Stimulated activated CD4-positive, alpha-beta T cell treated with anti-CD3 and anti-CD28 coated beads, Interleukin-2, amount 100 ng/mL, for 24 hours (primary cell): ENCODE results near the gene BCL11B.

Source experiments
- DNase-seq, 2 donors: peaks; one replicate each; pipeline ENCODE4 v3.0.0-alpha.2; 2020

Gene BCL11B

DNA sequence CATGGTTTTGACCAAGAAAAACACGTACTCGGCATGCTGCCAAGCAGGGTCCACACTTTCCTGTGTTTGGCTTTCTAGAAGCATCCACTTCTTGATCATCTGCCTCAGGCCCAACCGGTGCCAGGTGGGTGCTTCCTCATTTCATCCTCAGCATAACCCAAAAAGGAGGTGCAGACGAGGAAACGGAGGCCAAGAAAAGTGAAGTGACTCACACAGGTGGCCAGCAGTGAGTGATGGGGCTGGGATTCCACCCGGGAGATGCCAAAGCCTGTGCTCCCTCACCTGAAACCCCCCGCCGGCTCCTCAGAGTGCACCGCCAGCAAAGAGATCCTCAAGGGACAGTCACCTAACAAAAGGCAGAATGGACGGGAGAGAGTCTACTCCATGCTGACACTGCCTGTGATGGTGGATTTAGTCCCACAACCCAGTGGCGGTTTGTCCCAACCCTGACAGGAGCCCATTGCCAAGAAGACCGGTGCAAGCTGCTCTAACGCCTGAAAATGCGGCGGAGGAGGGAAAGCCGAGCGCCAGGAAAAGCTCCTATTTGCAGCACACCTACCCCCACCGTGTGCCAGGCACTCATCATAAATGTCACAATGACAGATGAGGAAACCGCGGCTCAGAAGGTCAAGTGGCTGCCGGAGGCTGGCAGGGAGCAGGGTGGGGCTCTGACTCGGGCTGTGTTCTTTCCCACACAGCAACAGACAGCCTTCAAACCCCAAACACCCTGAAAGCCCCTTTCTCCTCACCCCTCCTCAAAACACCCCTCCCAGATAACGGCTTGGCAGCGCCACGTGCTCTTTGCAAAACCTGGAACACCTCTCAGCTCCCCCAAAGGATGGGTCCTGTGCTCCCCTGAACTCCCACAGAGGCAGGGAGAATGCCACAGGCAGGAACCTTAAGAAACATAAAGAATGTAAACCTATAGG is 18.8 kb downstream of the BCL11B start:
- peak in 1 of 2 donors; percentile 62 for DNase-seq

DNA sequence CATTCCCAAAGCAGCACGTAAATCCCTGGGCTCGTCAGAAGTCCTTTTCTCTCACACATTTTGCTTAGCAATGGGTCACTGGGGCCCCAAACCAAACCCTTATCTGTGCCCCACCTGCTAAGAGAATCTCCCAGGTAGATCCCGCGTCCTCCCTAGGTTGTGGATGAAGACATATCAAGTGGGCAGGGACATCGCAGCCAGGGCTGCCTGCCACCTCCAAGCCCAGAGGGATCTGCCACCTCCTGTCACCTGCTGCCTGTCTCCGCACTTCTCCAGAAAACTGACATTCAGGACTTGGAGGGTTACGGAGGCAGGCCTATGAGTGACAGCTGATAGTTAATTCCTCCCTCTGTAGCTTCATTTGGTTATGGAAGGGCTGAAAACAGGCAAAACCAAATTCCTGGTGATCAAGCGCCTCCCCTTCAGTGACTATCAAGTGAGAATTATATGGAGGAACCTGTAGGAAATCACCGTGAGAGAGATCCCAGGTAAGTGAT is 19.5 kb downstream of the BCL11B start:
- DNase-seq, result no peak

DNA sequence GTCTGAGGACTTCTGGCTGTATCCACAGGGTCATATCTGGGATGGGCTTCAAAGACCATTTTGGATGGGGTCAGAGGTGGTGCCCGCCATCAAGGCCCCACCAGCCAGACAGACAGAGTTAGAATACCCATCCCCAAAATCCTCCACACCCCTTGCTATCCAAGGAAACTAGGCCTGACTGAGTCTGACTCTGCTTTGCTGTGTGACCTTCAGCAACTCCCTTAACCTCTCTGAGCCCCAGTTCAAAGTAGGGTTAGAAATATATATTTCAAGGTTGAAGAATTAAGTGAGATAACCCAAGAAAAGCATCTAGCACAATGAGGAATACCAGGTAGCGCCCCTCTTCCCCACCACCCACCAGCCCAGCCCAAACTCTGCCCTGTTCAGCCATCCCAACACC is 20.3 kb downstream of the BCL11B start:
- DNase-seq, result no peak

DNA sequence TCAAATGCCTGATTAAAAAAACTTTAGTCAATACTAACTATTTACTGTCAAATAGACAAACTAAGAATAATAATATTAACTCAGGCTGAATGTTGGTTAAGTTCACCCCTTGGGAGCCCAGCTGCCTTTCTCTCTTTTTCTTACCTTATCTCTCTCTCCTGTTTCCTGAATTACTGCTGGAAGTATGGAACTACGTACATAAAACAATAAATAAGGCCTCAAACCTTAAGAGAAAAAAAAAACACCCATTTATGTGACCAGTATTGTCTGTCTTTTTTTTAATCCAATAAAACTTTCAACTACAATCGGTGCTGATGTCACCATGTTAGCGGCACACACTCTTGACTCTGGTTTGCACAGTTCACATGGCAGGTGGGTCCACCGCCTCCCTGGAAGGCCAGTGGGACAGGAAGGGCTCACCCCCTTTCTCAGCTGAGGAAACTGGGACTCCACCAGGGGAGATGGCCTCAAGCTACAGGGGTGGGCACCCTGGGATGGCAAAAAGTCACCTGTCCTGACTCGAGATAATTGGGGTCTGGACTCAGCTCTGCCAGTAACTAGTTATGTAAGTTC is 21.3 kb downstream of the BCL11B start:
- no peak for DNase-seq

- no peak for DNase-seq
Observed at GRCh38 chr14:99249389-99249788, 22.6 kb downstream of the BCL11B start.

DNA sequence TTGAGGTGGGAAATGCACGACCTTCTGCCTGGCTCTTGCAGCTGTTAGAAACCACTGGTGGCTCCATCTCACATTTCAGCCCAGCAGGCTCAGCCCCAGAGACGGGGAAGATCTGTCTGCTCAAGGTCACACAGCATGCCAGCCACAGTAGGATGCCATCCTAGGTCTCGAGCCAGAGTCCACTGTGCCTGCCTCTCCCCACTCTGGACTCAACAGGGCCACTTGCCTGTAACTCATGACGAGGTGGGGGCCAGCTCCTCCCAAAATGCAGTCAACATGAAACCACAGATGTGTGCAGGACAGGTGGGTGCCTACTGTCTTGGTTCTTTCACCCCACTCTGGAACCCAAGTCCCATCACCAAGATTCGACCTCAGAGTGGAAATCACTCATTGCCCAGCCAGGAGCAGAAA is 23.2 kb downstream of the BCL11B start:
- no peak for DNase-seq

DNA sequence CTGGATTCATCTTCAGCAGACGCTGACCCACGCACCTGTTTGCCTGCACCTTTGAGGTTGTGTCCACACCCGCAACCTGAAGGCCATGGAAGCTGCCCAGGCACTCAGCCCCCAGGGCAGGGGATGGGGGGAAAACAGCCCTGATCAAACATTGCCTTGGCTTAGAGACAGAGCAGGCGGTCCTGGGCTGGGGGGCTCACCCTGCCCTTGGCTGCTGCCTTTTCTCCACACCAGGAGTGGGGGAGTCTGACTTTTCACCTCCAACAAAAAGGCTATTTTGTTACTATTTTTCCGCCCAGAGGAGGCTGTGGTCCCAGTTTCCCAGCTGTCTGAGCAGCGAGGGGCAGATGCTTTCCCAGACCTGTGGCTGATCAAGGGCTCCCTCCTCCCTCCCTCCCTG is 24.2 kb downstream of the BCL11B start:
- no peak for DNase-seq

DNA sequence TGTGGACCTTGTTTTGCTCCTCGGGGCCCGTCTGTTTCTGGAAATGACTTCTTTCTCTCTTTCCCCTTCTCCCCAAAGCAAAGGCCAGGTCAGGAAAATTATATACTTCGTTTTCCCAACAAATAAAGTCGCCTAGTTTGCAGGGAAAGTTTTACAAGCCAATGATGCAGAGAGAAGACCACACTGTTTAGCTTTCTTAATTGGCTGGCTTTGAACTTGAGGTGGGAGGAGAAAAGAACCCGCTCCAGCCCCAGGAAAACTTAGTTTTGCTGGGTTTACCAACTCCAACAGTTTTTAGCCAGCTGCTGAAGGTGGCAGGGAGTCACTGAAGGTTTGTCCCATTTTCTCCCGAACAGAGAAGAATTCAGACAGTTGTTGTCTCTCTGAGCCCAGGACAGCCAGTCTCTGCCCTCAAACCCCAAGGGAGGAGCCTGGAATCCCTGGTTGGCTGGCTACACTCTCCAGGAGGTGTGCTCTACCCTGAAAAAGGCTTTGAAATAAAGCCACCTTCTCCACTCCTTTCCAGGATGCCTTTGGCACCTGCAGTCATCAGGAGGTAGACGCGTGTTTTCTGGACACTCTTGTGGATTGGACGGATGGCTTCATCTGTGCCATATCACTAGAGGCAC is 24.8 kb downstream of the BCL11B start:
- DNase-seq, result no peak

- peak in 1 of 2 donors; percentile 59 for DNase-seq
Observed at GRCh38 chr14:99246536-99247097, 25.4 kb downstream of the BCL11B start.

DNA sequence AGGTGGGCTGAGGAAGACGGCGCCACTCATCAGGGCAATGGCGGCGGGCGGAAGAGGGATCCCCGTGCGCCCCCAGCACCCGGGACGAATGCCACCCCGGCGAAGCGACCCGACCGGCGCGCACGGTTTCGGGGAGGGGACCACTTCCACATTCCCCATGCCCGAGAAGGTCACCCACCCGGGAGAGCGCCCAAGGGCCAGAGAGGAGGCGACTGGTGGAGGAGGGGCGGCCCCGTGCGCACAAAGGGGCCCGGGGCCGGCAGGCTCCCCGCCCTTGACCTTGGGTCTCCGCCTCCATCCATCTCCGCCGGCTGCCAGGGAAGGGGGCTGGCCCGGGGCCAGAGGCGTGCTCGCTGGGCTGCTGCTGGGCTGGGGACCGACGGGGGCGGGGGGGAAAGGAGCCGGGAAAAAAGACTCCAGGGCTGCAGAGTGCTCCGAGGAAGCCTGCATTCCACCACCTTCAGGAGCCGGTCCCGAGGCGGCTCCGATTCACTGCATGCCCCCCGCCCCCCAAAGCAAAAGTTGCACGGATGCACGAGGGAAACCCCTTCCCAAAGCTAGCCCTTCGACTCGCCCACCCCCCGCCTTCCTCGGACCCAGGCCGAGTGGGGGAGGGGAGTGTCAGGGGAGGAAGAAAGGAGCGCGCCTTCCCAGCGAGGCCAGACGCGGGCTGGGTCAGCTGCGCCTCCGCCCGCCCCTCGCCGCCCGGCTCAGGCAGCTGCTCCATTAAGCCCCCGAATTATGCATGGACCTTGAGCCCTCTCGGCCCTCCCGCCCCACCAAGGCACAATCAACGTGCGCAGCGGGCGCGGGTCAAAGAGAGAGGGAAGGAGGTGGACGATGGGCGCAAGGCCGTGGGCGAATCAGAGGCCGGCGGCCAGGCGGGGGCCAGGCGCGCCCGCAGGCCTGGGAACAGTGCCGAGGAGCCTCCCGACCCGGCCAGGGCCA is 26.2 kb downstream of the BCL11B start:
- no peak for DNase-seq

GRCh38 chr14:99244941-99245563 is 26.9 kb downstream of the BCL11B start:
- DNase-seq, result no peak

DNA sequence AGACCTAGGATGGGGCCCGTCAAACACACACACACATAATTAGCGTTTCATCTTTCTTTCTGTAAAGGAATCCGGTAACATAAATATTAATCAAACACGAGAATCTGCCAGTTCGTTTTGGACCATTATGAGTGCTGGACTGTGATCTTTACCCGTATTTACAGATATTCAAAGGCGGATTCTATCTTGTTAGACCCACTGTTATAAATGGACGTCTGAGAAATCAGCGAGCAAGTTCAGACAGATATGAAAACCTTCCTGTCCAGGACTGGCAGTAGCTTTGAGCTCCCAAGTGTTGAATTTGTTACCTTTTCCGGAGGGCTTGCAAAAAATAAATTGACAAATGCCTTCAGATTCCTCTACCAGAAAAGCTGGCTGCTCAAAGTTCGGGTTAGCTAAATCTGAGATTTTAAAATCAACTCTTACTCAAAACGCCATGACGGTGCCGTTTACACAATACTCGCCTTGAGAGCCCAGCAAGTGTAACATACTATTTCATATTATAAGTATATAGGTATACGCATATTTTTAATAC is 27.6 kb downstream of the BCL11B start:
- no peak for DNase-seq

GRCh38 chr14:99242816-99243721 is 28.9 kb downstream of the BCL11B start:
- peak in 1 of 2 donors; percentile 56 for DNase-seq

DNA sequence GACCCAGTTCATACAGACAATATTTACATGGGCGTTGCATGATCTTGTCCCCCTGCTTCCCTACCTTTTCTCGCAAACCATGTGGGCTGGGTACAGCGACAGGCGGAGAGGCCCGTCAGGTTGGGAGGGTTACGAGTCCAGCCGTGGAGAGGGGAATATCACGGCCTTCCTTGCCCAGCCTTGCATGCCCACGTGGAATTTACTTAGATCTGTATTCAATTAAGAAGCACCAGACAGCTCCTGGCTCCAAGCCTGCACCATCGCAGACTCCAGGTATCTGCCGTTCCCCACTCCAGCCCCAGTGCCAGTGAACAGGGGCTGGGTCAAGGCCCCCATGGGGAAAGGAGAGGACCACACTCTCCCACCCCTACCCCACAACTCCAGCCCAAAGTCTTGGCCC is 29.8 kb downstream of the BCL11B start:
- DNase-seq, result peak in 1 of 2 donors; percentile 26

- peak in 1 of 2 donors; percentile 51 for DNase-seq
Observed at GRCh38 chr14:99241325-99242010, 30.5 kb downstream of the BCL11B start.

- no peak for DNase-seq
Observed at GRCh38 chr14:99240627-99241324, 31.2 kb downstream of the BCL11B start.

DNA sequence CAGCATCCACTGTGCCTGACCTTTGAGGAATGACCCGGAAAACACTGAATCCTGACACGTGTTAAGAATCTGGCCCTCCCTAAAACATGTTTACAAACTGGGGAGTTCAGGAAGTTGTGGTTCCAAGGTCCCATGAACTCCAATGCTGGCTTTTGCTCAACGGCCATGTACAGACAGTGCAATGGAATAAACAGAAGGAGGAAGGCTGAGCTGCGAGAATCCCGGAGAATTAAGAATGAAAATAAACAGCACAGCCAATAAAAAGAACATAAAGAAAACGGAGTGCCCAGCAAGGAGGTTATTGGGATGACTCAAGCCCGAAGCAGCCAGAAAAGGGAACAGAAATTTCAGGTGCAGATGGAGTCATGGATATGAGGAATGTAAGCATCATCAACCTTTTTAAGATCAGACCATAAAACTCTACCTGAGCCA is 32.3 kb downstream of the BCL11B start:
- DNase-seq, result no peak

GRCh38 chr14:99238216-99238615 is 33.8 kb downstream of the BCL11B start:
- DNase-seq, result no peak

GRCh38 chr14:99237288-99237687 is 34.7 kb downstream of the BCL11B start:
- no peak for DNase-seq
